ENCODE results near the gene KCTD13.
"Not testable (repeated sequence)": the region's sequence is repeated elsewhere in the genome, so short reads cannot be mapped to it uniquely, and the experiment has no call there.

KCTD13 gene

GRCh38 chr16:29925781-29926710 is at the start of gene KCTD13:
KCTD13 (minus strand) TSS chr16:29926226; CDS start chr16:29926033, 193 bp downstream.
- peak; percentile 67 for DNase-seq (ENCODE audit: low read depth)

- DNase-seq (ENCODE audit: low read depth), result no peak
Measured at GRCh38 chr16:29975134-29975538, 49.1 kb upstream of the KCTD13 start.

GRCh38 chr16:29974291-29975133 is 48.5 kb upstream of the KCTD13 start:
- peak; percentile 23 for DNase-seq (ENCODE audit: low read depth)

- peak; percentile 99 for DNase-seq (ENCODE audit: low read depth)
Measured at GRCh38 chr16:29973384-29974246, 47.6 kb upstream of the KCTD13 start, which contains the start of gene TAOK2. TAOK2 (plus strand) TSS chr16:29973868; CDS start chr16:29977773, 3,905 bp downstream.

DNA sequence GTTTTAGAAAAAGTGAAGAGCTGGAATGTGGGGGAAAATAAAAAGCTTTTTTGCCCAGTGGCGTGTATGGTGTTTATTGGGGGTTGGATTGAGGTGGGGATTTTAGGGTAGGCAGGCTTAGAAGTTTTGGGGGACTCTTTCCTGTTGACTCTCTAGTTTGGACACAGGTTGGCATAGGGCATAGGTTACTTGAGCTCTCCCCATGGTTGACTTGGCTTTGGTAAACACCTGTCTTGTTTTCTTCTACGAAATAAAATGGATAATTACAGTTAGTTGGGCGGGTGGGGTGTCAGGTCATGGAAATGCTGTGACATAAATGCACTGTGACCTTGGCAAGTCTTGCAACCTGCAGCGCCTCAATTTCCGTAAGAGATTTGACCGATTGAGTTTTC is 47.0 kb upstream of the KCTD13 start:
- DNase-seq (ENCODE audit: low read depth), result no peak

GRCh38 chr16:29972500-29972899 is 46.5 kb upstream of the KCTD13 start:
- no peak for DNase-seq (ENCODE audit: low read depth)

DNA sequence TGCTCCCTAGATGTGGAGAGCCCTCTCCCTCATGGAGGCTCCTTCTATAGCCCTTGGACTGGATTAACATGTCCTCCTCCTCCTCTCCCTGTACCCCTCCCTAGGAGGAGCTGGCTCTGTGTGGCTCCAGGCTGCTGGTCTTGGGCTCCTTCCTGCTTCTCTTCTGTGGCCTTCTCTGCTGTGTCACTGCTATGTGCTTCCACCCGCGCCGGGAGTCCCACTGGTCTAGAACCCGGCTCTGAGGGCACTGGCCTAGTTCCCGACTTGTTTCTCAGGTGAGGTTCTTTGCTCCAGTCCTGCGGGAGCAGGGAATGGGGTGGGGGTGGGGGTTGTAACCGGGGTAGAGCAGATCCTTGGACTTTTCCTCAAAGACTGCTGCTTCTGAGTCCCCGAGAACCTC is 45.3 kb upstream of the KCTD13 start:
- no peak for DNase-seq (ENCODE audit: low read depth)

DNA sequence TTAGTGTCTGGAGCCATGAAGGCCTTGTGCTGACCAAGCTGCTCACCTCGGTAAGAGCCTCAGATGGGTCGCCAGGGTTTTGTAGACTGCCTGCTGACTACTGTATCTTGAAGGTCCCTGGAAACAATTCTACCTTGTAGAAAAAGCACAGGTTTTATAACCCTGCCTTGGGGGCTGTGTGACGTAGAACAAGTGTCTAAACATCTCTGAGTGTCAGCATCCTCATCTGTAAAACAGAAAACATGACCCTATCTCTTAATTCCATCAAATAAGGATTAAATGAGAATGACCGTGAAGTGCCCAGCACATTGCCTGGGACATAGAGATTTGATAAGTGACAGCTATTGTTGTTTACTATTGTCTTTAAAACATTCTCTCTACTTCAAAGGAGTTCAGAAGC is 42.2 kb upstream of the KCTD13 start:
- DNase-seq (ENCODE audit: low read depth), result no peak

DNA sequence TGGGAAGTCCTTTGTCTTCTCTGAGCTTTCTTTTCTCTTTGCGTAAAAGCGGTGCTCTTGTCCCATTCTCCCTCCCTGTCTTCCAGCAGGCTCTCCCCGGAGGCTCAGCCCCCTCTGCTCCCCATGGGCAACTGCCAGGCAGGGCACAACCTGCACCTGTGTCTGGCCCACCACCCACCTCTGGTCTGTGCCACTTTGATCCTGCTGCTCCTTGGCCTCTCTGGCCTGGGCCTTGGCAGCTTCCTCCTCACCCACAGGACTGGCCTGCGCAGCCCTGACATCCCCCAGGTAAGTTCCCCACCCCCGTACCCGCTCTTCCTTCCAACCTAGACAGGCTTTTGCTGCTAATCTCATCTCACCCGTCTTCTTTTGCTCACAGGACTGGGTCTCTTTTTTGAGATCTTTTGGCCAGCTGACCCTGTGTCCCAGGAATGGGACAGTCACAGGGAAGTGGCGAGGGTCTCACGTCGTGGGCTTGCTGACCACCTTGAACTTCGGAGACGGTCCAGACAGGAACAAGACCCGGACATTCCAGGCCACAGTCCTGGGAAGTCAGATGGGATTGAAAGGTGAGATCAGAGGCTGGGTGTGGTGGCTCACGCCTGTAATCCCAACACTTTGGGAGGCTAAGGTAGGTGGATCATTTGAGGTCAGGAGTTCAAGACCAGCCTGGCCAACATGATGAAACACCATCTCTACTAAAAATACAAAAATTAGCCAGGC is 37.2 kb upstream of the KCTD13 start:
- DNase-seq (ENCODE audit: low read depth), result no peak

DNA sequence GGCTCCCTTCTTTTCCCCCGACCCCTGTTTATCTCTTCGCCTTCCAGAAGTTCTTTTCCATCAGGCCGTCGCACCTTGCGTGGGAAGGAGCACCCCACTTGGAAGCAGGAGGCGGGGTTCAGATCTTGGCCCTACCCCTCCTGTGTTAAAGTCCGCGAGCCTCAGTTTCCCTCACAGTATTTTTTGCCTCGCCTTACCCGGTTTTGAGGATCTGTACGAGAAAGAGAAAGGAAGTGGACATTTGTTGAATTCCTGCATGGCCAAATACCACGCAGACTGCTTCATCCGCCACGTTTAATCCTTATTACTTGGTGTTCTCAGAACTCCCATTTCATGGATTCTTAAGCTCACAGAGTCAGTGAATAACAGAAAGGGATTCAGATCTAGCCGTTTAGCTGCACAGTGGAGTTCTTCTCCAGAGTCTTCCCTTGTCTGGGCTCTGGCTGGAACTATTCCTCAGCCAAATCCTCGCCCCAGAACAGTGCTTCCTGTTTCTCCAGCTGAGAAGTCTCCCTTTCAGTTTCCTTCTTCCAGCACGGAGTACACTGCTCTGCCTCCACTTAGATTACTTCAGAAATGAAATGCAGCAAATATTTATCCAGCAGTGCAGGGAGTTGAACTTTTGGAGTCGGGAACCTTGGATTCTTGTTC is 36.4 kb upstream of the KCTD13 start:
- DNase-seq (ENCODE audit: low read depth), result peak; percentile 56

DNA sequence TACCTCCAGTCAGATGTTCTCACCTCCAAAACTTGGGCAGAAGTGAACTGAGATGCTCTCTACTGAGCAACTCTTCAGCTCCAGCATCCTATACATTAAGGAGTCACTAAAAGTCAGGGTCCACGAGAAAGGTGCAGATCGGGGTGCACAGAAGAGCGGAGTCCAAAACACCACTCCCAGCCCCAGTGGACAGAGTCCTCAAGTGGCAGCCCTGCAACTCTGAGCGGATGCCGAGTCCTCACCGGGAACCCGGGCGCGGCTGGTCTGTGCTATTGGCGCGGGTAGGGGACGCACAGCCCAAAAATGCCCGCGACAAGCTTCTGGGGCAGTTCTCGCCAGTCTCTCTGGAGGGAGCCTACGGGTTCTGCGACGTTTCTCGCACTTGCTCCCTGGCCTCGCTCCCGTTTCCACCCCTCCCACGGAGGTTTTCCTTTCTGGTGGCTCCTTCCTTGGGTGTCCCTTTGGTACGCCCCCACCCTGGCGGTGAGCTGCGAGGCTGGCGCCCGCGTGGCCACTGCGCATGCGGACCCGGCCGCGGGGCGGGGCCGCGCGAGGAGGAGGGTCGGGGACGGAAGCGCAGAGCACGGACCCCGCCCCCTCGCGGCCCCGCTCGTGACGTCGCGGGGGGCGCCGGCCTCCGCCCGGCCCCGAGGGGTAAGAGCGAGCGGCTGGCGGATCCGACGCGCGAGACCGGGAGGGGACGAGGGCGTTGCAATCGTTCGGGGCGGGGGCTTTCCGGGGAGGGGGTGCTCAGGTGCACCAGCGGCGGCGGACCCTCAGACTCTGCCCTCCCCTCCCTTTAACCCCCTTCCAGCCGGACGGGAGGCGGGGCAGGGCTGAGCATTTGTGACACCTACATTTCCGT is 35.7 kb upstream of the KCTD13 start, which contains the start of gene TMEM219:
TMEM219 (plus strand) TSS at position 601 of the 865 bp plus-strand sequence. CDS start 1,065 bp downstream, outside the sequence.
- peak; percentile 78 for DNase-seq (ENCODE audit: low read depth)

DNA sequence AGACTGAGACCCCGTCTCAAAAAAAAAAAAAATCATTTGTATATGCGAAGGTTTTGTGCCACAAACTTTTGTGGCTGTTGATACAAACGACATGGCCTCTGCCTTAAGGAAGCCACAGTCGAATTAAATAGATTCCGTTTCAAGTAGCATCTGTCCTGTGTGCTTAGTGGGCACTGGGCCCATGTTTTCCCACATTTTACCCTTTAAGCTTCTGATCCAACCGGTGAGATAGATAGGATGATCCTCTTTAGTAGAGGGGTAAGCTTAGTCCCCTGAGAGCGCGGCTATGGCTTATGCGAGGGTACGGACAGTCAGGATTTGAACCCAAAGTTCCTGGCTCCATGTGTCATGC is 35.1 kb upstream of the KCTD13 start:
- no peak for DNase-seq (ENCODE audit: low read depth)

DNA sequence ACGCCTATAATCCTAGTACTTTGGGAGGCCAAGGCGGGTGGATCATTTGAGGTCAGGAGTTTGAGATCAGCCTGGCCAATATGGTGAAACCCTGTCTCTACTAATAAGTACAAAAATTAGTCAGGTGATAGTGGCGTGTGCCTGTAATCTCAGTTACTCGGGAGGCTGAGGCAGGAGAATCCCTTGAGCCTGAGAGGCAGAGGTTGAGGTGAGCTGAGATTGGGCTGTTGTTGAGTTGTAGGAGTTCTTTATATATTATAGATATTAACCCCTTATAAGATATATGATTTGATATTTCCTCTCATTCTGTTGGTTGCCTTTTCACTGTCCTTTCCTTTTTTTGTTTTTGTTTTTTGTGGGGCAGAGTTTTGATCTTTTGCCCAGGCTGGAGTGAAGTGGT is 33.8 kb upstream of the KCTD13 start:
- not testable (repeated sequence) for DNase-seq (ENCODE audit: low read depth)

DNA sequence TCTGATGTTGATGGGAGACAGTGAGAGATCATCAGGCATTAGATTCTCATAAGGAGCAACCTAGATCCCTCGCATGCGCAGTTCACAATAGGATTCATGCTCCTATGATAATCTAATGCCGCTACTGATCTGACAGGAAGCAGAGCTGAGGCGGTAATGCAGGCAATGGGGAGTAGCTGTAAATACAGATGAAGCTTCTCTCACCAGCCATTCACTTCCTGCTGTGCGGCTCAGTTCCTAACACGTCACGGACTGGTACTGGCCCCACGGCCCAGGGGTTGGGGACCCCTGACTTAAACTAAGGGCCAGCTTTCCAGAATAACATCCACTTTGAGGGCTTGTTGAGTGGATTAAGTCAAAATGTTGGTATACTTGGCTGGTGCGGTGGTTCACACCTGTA is 33.3 kb upstream of the KCTD13 start:
- DNase-seq (ENCODE audit: low read depth), result no peak

- no peak for DNase-seq (ENCODE audit: low read depth)
Measured at GRCh38 chr16:29958756-29959155, 32.7 kb upstream of the KCTD13 start.

- no peak for DNase-seq (ENCODE audit: low read depth)
Measured at GRCh38 chr16:29951625-29952365, 25.8 kb upstream of the KCTD13 start.

GRCh38 chr16:29950806-29951461 is 24.9 kb upstream of the KCTD13 start:
- DNase-seq (ENCODE audit: low read depth), result no peak

GRCh38 chr16:29947897-29948296 is 21.9 kb upstream of the KCTD13 start:
- no peak for DNase-seq (ENCODE audit: low read depth)
